Hepatocyte (in vitro differentiated cells): ENCODE results near the gene TMA7. TPM values are rescaled to one million over a fixed set of nuclear protein-coding genes. Genes with fewer than 3 reads are reported as not detected.

Experiments
- DNase-seq: peaks from one replicate; pipeline ENCODE4 v3.0.0-alpha.2; 2016; ENCODE audit warnings: low spot score
- H2AFZ ChIP-seq: fragments of 200-600 bp; sonication (generic); 2 replicates; pipeline ENCODE4 v1.6.0; 2016; ENCODE audit warnings: antibody characterized with exemption, mild to moderate bottlenecking
- H3K27ac ChIP-seq: fragments of 200-600 bp; sonication (generic); 2 replicates; pipeline ENCODE4 v1.5.1; 2016; ENCODE audit warnings: mild to moderate bottlenecking
- H3K27me3 ChIP-seq: fragments of 200-600 bp; sonication (generic); 2 replicates; pipeline ENCODE4 v1.6.1; 2016
- H3K36me3 ChIP-seq: fragments of 200-600 bp; sonication (generic); replicated peaks from 2 replicates; pipeline ENCODE4 v1.5.1; 2016; ENCODE audit warnings: low read depth; ENCODE audit not compliant: insufficient read depth
- H3K4me1 ChIP-seq: fragments of 200-600 bp; sonication (generic); 2 replicates; pipeline ENCODE4 v1.5.1; 2016; ENCODE audit warnings: mild to moderate bottlenecking, moderate library complexity; ENCODE audit not compliant: insufficient read depth
- H3K4me2 ChIP-seq: fragments of 200-600 bp; sonication (generic); 2 replicates; pipeline ENCODE4 v1.6.0; 2016
- H3K4me3 ChIP-seq: fragments of 200-600 bp; sonication (generic); 2 replicates; pipeline ENCODE4 v1.5.1; 2016; ENCODE audit warnings: mild to moderate bottlenecking
- H3K79me2 ChIP-seq: fragments of 200-600 bp; sonication (generic); 2 replicates; pipeline ENCODE4 v1.6.0; 2017; ENCODE audit warnings: mild to moderate bottlenecking
- H3K9me2 ChIP-seq: fragments of 200-600 bp; sonication (generic); replicated peaks from 2 replicates; pipeline ENCODE4 v1.6.0; 2017; ENCODE audit warnings: mild to moderate bottlenecking; ENCODE audit not compliant: insufficient read depth
- H3K9me3 ChIP-seq: fragments of 200-600 bp; sonication (generic); 2 replicates; pipeline ENCODE4 v1.5.1; 2016; ENCODE audit warnings: low read depth, mild to moderate bottlenecking
- H4K20me1 ChIP-seq: fragments of 200-600 bp; sonication (generic); 2 replicates; pipeline ENCODE4 v1.6.0; 2016; ENCODE audit warnings: mild to moderate bottlenecking; ENCODE audit not compliant: insufficient read depth, poor library complexity, severe bottlenecking
- CTCF ChIP-seq: fragments of 200-600 bp; sonication (generic); IDR thresholded peaks from 2 replicates; pipeline ENCODE4 v1.5.1; 2016; ENCODE audit warnings: antibody characterized with exemption, mild to moderate bottlenecking; ENCODE audit not compliant: poor library complexity
- EZH2 ChIP-seq: fragments of 200-600 bp; sonication (generic); IDR thresholded peaks from 2 replicates; pipeline ENCODE4 v1.6.1; 2016; ENCODE audit warnings: antibody characterized with exemption, mild to moderate bottlenecking, borderline replicate concordance
- EZH2phosphoT487 ChIP-seq: fragments of 200-600 bp; sonication (generic); IDR thresholded peaks from one replicate; pipeline ENCODE4 v1.6.1; 2018; ENCODE audit warnings: antibody characterized with exemption, mild to moderate bottlenecking, low read depth, moderate library complexity; ENCODE audit not compliant: unreplicated experiment, severe bottlenecking
- WGBS: methylation state at CpG from one replicate; pipeline ENCODE4 v1.1.6; 2016; ENCODE audit warnings: low lambda C conversion rate; ENCODE audit errors: missing lambda C conversion rate; 5-methylcytosine and 5-hydroxymethylcytosine counted together
- polyA plus RNA-seq: library from polyadenylated mRNA; unstranded; fragments of >200 nt; fragmentation: Nextera tagmentation; extraction: Ambion mirVana; gene quantifications from 2 replicates; pipeline ENCODE4 v1.2.1, GENCODE V29; 2016
- total RNA-seq: library from RNA; depleted of rRNA; stranded (reverse); fragments of >200 nt; gene quantifications from 2 replicates; pipeline ENCODE4 v1.2.3, GENCODE V29; 2014

Gene TMA7
- total and polyA plus RNA-seq, 2 experiments from 2014 or later = 381 to 503 TPM

DNA sequence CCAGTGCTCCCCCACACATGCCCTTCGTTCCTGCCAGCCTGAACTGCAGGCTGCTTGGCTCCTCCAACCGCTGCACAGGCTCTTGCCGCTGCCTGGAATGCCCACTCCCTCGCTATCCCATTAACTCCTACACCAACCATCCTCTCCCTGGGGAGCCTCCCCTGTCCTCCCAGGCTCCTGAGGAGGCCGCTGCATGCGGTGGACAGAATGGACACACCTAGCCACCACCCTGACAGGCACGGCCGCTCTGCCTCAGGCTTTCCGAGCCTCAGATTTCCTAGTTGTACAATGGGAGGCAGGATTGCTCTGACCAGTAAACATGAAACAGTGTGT lies 12.5 kb upstream of the TMA7 start:
- H3K9me3 ChIP-seq = no peaks in the 10 kb centered on the region
- TF ChIP-seq EZH2phosphoT487 = no peak
- peaks cover 60% of the 10 kb centered on the region for H3K4me1 ChIP-seq
- peak overlapping the region; percentile 97 for H3K4me2 ChIP-seq
- peaks cover 48% of the 10 kb centered on the region for H4K20me1 ChIP-seq
- no peak overlapping the region for H3K4me3 ChIP-seq
- H3K79me2 ChIP-seq = peaks cover 87% of the 10 kb centered on the region
- H2AFZ ChIP-seq = no peak overlapping the region
- no peak for DNase-seq
- 76% methylated on average over 9 of the region's 9 CpGs for WGBS
- H3K36me3 ChIP-seq = no peaks in the 10 kb centered on the region
- no peaks in the 10 kb centered on the region for H3K27me3 ChIP-seq
- peak overlapping the region; percentile 96 for H3K27ac ChIP-seq
- H3K9me2 ChIP-seq = no peaks in the 10 kb centered on the region

DNA sequence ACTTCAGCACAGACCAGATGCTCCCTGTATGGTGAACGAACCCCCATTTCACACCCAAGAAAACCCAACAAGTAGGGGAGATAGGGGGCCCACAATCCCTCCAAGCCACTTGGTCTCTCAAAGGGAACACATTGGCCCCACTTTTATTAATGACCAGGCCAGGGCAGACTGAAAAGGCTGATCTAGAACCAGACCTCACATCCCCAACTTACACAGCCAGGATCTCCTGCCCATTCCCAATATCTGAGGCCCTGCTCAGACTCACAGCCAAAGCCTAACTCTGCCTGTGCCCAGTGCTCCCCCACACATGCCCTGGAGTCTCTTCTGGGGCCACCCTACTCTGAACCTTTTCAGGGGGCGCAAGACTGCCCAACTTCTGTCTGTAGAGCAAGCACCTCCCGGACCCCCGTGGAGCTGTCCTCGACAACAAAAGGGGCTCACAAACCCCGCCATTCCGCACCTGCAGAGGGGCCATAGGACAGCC lies 11.9 kb upstream of the TMA7 start:
- Histone ChIP-seq H2AFZ (no peak overlapping the region), H3K36me3 (no peaks in the 10 kb centered on the region), H3K4me3 (peak overlapping the region; percentile 96), H3K9me2 (no peaks in the 10 kb centered on the region), H3K27me3 (no peaks in the 10 kb centered on the region), H3K4me1 (peaks cover 65% of the 10 kb centered on the region), H3K27ac (peak overlapping the region; percentile 96), H3K9me3 (no peaks in the 10 kb centered on the region), H4K20me1 (peaks cover 42% of the 10 kb centered on the region), H3K4me2 (peak overlapping the region; percentile 97), H3K79me2 (peaks cover 87% of the 10 kb centered on the region)
- WGBS = 28% methylated on average over 7 of the region's 7 CpGs
- no peak for DNase-seq
- TF ChIP-seq EZH2 (no peak), EZH2phosphoT487 (no peak), CTCF (no peak)

GRCh38 chr3:48428572-48429316 lies 11.3 kb upstream of the TMA7 start:
- peak; percentile 80 for DNase-seq
- Histone ChIP-seq H3K27me3 (no peaks in the 10 kb centered on the region), H3K36me3 (no peaks in the 10 kb centered on the region), H3K9me2 (no peaks in the 10 kb centered on the region), H3K4me2 (peak overlapping the region; percentile 97), H3K4me1 (peaks cover 71% of the 10 kb centered on the region), H3K9me3 (no peaks in the 10 kb centered on the region), H2AFZ (peak overlapping the region; percentile 7), H3K4me3 (peak overlapping the region; percentile 96), H3K27ac (peak overlapping the region; percentile 96), H4K20me1 (peaks cover 40% of the 10 kb centered on the region), H3K79me2 (peaks cover 82% of the 10 kb centered on the region)
- under 1% methylated on average over 25 of the region's 60 CpGs for WGBS
- TF ChIP-seq EZH2 = no peak
- TF ChIP-seq EZH2phosphoT487 = no peak
- no peak for TF ChIP-seq CTCF

- DNase-seq = peak; percentile 88
- TF ChIP-seq EZH2 = no peak
- TF ChIP-seq EZH2phosphoT487 = no peak
- TF ChIP-seq CTCF = no peak
- peak overlapping the region; percentile 96 for H3K4me3 ChIP-seq
- no peaks in the 10 kb centered on the region for H3K9me2 ChIP-seq
- H3K27ac ChIP-seq = peak overlapping the region; percentile 96
- H3K27me3 ChIP-seq = no peaks in the 10 kb centered on the region
- H4K20me1 ChIP-seq = peaks cover 35% of the 10 kb centered on the region
- peaks cover 76% of the 10 kb centered on the region for H3K79me2 ChIP-seq
- peak overlapping the region; percentile 97 for H3K4me2 ChIP-seq
- H3K4me1 ChIP-seq = peaks cover 76% of the 10 kb centered on the region
- no peaks in the 10 kb centered on the region for H3K36me3 ChIP-seq
- no peaks in the 10 kb centered on the region for H3K9me3 ChIP-seq
- 3% methylated on average over 11 of the region's 86 CpGs for WGBS
- peak overlapping the region; percentile 7 for H2AFZ ChIP-seq
Measured at GRCh38 chr3:48429317-48429959, 10.6 kb upstream of the TMA7 start.
